D721Med (cell line): ENCODE measurements around the gene GDPD5.

ENCODE experiments used
- DNase-seq: peaks from one replicate; pipeline ENCODE4 v3.0.0; 2011; ENCODE audit warnings: low spot score; ENCODE audit not compliant: insufficient read length
- FAIRE-seq: peaks from 2 replicates; lab custom pipeline; 2011; peaks lifted over from hg19 to GRCh38; lab: Jason Lieb, UNC
- TF ChIP-seq, protein P1 (sequence below): IDR thresholded peaks from 2 replicates; pipeline ENCODE4 v1.5.1; 2012; ENCODE audit warnings: mild to moderate bottlenecking, control low read depth; ENCODE audit not compliant: insufficient read depth; ENCODE audit errors: missing control alignments

GDPD5 gene

GRCh38 chr11:75539459-75540334 lies 14.0 kb upstream of the GDPD5 start:
- TF ChIP-seq, protein P1, sequence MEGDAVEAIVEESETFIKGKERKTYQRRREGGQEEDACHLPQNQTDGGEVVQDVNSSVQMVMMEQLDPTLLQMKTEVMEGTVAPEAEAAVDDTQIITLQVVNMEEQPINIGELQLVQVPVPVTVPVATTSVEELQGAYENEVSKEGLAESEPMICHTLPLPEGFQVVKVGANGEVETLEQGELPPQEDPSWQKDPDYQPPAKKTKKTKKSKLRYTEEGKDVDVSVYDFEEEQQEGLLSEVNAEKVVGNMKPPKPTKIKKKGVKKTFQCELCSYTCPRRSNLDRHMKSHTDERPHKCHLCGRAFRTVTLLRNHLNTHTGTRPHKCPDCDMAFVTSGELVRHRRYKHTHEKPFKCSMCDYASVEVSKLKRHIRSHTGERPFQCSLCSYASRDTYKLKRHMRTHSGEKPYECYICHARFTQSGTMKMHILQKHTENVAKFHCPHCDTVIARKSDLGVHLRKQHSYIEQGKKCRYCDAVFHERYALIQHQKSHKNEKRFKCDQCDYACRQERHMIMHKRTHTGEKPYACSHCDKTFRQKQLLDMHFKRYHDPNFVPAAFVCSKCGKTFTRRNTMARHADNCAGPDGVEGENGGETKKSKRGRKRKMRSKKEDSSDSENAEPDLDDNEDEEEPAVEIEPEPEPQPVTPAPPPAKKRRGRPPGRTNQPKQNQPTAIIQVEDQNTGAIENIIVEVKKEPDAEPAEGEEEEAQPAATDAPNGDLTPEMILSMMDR, result no peak
- FAIRE-seq (no peak), DNase-seq (no peak)

GRCh38 chr11:75538150-75538942 lies 12.6 kb upstream of the GDPD5 start:
- TF ChIP-seq, protein P1, result no peak
- DNase-seq, result no peak
- FAIRE-seq, result no peak

- TF ChIP-seq, protein P1, result no peak
- no peak for DNase-seq
- no peak for FAIRE-seq
These were observed 12.0 kb upstream of the GDPD5 start for GRCh38 chr11:75537740-75538139.

- TF ChIP-seq, protein P1, result no peak
- DNase-seq (no peak), FAIRE-seq (no peak)
These were observed 11.3 kb upstream of the GDPD5 start for GRCh38 chr11:75536786-75537641.

- FAIRE-seq (no peak), DNase-seq (no peak)
- TF ChIP-seq, protein P1, result no peak
These were observed 9.3 kb upstream of the GDPD5 start for GRCh38 chr11:75535071-75535470.

DNA sequence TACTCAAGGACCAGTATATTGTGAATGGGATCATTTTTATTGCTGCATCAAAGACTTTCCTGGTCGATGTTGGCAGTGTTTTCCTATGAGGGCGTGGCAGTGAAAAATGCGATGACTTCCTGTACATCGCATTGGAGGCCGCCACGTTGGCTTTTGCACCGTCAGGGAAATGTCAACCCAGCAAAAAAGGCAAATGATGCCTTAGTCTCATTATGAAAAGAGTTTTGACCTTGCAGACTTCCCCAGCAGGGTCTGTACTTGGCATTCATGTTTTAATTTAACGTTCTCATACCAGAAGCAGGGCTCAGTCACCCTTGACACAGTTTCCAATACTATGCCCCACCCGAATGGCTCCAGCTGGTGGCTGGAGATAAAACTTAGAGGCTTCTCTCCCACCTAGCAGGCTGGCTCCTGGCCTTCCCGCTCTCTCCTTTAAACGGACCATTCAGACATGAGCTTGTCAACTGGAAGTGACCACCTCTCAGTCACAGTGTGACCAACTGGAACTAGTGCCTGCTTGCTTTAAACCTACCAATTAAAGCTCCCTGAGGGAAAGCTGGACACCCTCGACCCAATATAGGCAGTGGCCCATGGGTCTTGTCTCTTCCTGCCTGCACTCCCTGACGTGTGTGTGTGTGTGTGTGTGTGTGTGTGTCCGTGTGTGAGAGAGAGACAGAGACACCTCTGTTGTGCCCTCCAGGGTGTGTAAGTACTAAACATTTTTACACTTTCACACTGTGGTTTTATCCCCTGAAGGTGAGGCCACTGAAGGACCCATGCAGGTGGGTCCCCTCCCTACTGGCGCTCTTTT lies 8.7 kb upstream of the GDPD5 start:
- no peak for FAIRE-seq
- DNase-seq, result no peak
- TF ChIP-seq, protein P1, result no peak
